ENCODE measurements around the gene SHE.

The SHE gene

GRCh38 chr1:154446292-154446691 is 55.9 kb downstream of the SHE start:
- DNase-seq (ENCODE audit: low spot score) = no peak

- no peak for DNase-seq (ENCODE audit: low spot score)
Measured at GRCh38 chr1:154445040-154445472, 57.2 kb downstream of the SHE start.

- DNase-seq (ENCODE audit: low spot score) = no peak
Measured at GRCh38 chr1:154443274-154444013, 58.8 kb downstream of the SHE start.

- no peak for DNase-seq (ENCODE audit: low spot score)
Measured at GRCh38 chr1:154442006-154442740, 60.0 kb downstream of the SHE start.

GRCh38 chr1:154441241-154441888 is 60.8 kb downstream of the SHE start:
- no peak for DNase-seq (ENCODE audit: low spot score)

GRCh38 chr1:154440036-154440804 is 62.0 kb downstream of the SHE start:
- no peak for DNase-seq (ENCODE audit: low spot score)

- DNase-seq (ENCODE audit: low spot score) = no peak
Measured at GRCh38 chr1:154436433-154436832, 65.8 kb downstream of the SHE start.

- DNase-seq (ENCODE audit: low spot score) = no peak
Measured at GRCh38 chr1:154435599-154436200, 66.5 kb downstream of the SHE start.

GRCh38 chr1:154434346-154435085 is 67.7 kb downstream of the SHE start:
- DNase-seq (ENCODE audit: low spot score) = peak; percentile 35

GRCh38 chr1:154433161-154433764 is 68.9 kb downstream of the SHE start:
- DNase-seq (ENCODE audit: low spot score) = no peak

GRCh38 chr1:154431586-154432373 is 70.4 kb downstream of the SHE start:
- DNase-seq (ENCODE audit: low spot score) = no peak

GRCh38 chr1:154430903-154431302 is 71.3 kb downstream of the SHE start:
- no peak for DNase-seq (ENCODE audit: low spot score)

- no peak for DNase-seq (ENCODE audit: low spot score)
Measured at GRCh38 chr1:154429841-154430611, 72.2 kb downstream of the SHE start.
